Vagina (tissue), 2 donors: ENCODE results near the gene COMMD3. TPM values are rescaled to one million over a fixed set of nuclear protein-coding genes. Genes with fewer than 3 reads are reported as not detected.
A peak's percentile ranks its signal among the peaks of the same experiment; 100 is the strongest.

Experiments
- DNase-seq, 2 donors: peaks; one replicate each; pipeline ENCODE4 v3.0.0-alpha.2; 2017; ENCODE audit errors: extremely low spot score in 2 of 2
- H3K27ac ChIP-seq: fragments of 200-600 bp; sonication (generic); one replicate; pipeline ENCODE4 v1.5.1; 2019
- H3K27me3 ChIP-seq: fragments of 200-600 bp; sonication (generic); one replicate; pipeline ENCODE4 v1.5.1; 2019
- H3K36me3 ChIP-seq, 2 donors: fragments of 200-600 bp; sonication (generic); one replicate each; pipeline ENCODE4 v1.5.1; 2017 to 2019
- H3K4me1 ChIP-seq: fragments of 200-600 bp; sonication (generic); one replicate; pipeline ENCODE4 v1.5.1; 2019
- H3K4me3 ChIP-seq, 2 donors: fragments of 200-600 bp; sonication (generic); 1 replicate in 1 of 2; 2 replicates in 1 of 2; pipeline ENCODE4 v1.5.1; 2016 to 2019
- H3K9me3 ChIP-seq: fragments of 200-600 bp; sonication (generic); one replicate; pipeline ENCODE4 v1.5.1; 2019
- POLR2A ChIP-seq, 2 donors: fragments of 450-650 bp; IDR thresholded peaks; one replicate each; pipeline ENCODE4 v1.6.1; 2017; ENCODE audit warnings: antibody characterized with exemption in 2 of 2, mild to moderate bottlenecking in 2 of 2, moderate library complexity in 2 of 2
- POLR2AphosphoS5 ChIP-seq, 2 donors: sonication (generic); formaldehyde crosslinking; IDR thresholded peaks; one replicate each; pipeline ENCODE4 v1.9.0; 2017; ENCODE audit warnings: antibody characterized with exemption in 2 of 2, mild to moderate bottlenecking in 2 of 2, low read depth in 1 of 2; ENCODE audit not compliant: insufficient read depth in 1 of 2
- intact Hi-C: fragments of 100-400 bp; cut with DNase I; formaldehyde crosslinking; loops from one replicate; pipeline ENCODE4 v1.15.1; 2023
- total RNA-seq: library from RNA; depleted of rRNA; stranded (reverse); fragments of >200 nt; gene quantifications from one replicate; pipeline ENCODE4 v1.2.3, GENCODE V29; 2016
- TF ChIP-seq, protein P1 (sequence below), 3 experiments: fragments of 450-650 bp in 2 of 3; fragments of 200-600 bp in 1 of 3; sonication (generic) in 1 of 3; IDR thresholded peaks; one replicate each; pipeline ENCODE4 v1.5.1; 2017 to 2019; ENCODE audit warnings: antibody characterized with exemption in 3 of 3, mild to moderate bottlenecking in 2 of 3, moderate library complexity in 2 of 3

The COMMD3 gene
- total RNA-seq, 1 donor from 2014 or later, result 27.0 TPM

DNA sequence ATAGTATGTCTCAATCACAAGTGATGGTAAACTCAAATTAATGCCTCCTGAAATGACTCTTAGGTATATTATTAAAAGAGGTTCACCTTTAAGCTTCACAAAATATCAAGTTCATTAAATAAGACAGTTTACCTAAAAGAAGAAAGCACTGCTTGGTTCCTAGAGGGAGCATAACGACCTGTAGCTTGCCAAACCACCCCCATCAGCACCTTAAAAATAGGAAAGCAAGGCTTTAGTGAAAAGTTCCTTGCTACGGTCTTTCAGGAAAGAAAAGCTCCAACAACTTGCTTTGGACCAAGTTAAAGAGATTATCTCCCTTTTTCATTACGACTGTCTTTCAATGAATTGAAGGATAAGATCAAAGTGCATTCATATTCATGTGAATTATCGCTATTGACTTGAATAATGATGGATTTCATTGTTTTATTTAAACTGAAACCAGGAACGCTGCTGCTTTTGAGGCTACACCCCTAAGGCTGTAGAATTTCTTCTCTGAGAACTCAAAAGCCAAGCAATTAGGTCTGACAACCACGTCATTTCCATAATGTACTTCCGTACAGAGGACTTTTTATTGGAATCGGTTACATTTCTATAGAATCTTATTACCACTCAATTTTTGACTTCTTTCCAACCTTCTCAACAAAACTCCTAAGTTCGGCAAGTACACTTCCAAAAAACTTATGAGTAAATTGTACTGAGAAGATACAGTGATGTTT is 22.2 kb downstream of the COMMD3 start:
- intact Hi-C loops, result no loop called here
- H3K9me3 ChIP-seq, result no peaks in the 10 kb centered on the region
- DNase-seq, result no peak
- no peaks in the 10 kb centered on the region for H3K36me3 ChIP-seq
- H3K27me3 ChIP-seq, result peaks cover 40% of the 10 kb centered on the region
- H3K27ac ChIP-seq, result no peak overlapping the region
- H3K4me3 ChIP-seq, result no peak overlapping the region
- TF ChIP-seq, protein P1, sequence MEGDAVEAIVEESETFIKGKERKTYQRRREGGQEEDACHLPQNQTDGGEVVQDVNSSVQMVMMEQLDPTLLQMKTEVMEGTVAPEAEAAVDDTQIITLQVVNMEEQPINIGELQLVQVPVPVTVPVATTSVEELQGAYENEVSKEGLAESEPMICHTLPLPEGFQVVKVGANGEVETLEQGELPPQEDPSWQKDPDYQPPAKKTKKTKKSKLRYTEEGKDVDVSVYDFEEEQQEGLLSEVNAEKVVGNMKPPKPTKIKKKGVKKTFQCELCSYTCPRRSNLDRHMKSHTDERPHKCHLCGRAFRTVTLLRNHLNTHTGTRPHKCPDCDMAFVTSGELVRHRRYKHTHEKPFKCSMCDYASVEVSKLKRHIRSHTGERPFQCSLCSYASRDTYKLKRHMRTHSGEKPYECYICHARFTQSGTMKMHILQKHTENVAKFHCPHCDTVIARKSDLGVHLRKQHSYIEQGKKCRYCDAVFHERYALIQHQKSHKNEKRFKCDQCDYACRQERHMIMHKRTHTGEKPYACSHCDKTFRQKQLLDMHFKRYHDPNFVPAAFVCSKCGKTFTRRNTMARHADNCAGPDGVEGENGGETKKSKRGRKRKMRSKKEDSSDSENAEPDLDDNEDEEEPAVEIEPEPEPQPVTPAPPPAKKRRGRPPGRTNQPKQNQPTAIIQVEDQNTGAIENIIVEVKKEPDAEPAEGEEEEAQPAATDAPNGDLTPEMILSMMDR (IDR thresholded peaks at IDR 0.05), result no peak
- H3K4me1 ChIP-seq, result peaks cover 37% of the 10 kb centered on the region

DNA sequence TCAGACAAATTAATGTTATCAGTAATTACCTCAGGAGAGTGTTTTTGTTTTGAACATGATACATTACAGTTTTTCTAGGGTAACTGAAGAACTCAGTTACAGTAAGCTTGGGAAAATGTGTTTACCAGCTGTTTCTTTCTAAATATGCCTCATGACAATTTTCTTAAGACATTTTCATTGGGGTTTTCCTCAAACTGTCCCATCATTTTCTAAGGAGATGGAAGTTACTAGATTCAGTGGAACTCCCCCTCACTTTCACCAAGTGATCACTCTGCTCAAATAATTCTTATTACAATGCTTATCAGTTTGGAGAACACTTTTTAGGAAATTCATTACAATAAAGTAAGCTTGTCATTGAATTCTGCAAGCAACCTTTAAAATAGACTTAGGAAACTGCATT is 22.7 kb downstream of the COMMD3 start:
- H3K36me3 ChIP-seq, result no peaks in the 10 kb centered on the region
- no peak for DNase-seq
- peaks cover 37% of the 10 kb centered on the region for H3K4me1 ChIP-seq
- intact Hi-C loops, result no loop called here
- H3K9me3 ChIP-seq, result no peaks in the 10 kb centered on the region
- TF ChIP-seq, protein P1 (IDR thresholded peaks at IDR 0.05), result no peak
- H3K4me3 ChIP-seq, result no peak overlapping the region
- H3K27ac ChIP-seq, result no peak overlapping the region
- peaks cover 40% of the 10 kb centered on the region for H3K27me3 ChIP-seq

DNA sequence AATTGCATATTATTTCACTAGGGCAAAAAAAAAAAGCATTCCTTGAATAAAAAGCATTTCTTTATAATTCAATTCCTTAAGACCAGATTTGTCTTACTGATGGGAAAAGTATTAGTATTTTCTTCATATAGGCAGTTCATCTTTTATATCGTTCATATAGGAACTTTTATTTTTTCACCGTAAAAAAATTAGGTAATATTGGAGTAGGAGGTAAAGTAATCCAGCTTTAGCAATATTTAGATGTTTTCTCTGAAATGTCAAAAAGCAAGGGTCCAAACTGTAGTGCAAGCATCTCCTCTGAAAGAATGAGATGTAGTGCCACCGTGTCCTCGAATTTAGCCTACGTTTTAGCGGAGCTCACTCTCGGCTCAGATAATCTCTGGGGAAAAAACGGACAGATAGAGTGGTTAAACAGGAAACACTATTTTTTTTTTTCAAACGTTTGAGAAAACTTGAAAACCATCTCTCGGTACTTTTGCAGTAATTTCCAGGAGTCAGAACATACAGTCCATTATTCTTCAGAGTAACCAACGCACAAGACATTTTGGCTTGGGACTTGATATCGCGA is 23.7 kb downstream of the COMMD3 start:
- no peaks in the 10 kb centered on the region for H3K9me3 ChIP-seq
- DNase-seq, result no peak
- TF ChIP-seq, protein P1 (IDR thresholded peaks at IDR 0.05), result no peak
- no peak for TF ChIP-seq POLR2AphosphoS5 (IDR thresholded peaks at IDR 0.05; ENCODE audit: insufficient read depth in 1 of 2, low read depth in 1 of 2)
- TF ChIP-seq POLR2A (IDR thresholded peaks at IDR 0.05), result no peak
- H3K4me1 ChIP-seq, result peaks cover 29% of the 10 kb centered on the region
- H3K27me3 ChIP-seq, result peaks cover 36% of the 10 kb centered on the region
- no peaks in the 10 kb centered on the region for H3K36me3 ChIP-seq
- H3K4me3 ChIP-seq, result peak overlapping the region; percentile 75 to 91
- peak overlapping the region; percentile 77 for H3K27ac ChIP-seq
- intact Hi-C loops, result loop anchor here (5.0 to 10.0 kb wide), 5 partner anchors 88 to 845 kb away; partner anchors contain the start of genes DNAJC1 and MSRB2

DNA sequence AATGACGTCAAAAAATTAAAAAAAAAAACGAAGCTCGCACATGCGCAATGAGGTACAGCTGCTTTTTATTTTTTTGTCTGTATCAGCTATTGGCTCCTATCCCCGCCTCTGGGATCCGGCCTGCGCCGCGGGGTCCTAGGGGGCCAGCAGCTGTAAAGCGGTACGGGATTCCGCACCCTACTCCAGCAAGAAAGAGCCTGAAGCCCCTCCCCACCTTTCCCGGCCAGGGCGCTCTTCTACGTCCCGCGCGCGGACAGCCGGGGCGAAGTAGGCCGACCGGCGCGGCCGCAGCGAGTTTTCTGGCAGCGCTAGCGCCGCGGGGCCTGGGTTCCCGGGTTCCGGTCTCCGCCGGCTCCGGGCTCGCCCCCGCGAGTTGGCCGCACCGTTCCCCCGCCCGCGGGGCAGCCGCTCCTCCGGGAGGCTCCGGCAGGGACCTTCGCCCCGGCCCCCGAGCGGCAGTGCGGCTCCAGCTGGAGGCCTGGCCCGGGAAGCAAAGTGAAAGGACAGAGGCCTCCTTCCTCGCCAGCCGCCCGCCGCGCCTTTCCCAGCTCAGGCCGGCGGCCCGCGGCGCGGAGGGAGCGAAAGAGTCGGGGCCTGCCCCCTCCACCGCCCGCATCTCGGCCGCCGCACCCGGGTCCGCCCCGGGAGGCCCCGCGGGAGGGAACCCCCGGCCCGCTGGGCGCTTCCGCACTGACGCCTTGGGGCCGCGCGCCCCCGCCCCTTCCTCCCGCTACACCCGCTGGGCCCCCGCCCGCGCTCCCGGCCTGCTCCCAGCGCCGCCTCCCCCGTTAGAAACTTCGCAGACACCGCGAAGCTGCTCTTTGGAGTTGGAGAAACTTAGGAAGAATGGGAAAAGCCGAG is 24.4 kb downstream of the COMMD3 start:
- TF ChIP-seq, protein P1 (IDR thresholded peaks at IDR 0.05), result no peak
- TF ChIP-seq POLR2A (IDR thresholded peaks at IDR 0.05) (peak in 1 of 2 donors; percentile 15), POLR2AphosphoS5 (IDR thresholded peaks at IDR 0.05; ENCODE audit: insufficient read depth in 1 of 2, low read depth in 1 of 2) (peak; percentile 83 to 96)
- H3K9me3 ChIP-seq, result no peaks in the 10 kb centered on the region
- peak overlapping the region; percentile 77 for H3K27ac ChIP-seq
- intact Hi-C loops, result loop anchor here (5.0 to 10.0 kb wide), 5 partner anchors 88 to 846 kb away; partner anchors contain the start of genes DNAJC1 and MSRB2
- no peak for DNase-seq
- H3K36me3 ChIP-seq, result no peaks in the 10 kb centered on the region
- peaks cover 27% of the 10 kb centered on the region for H3K4me1 ChIP-seq
- peak overlapping the region; percentile 75 to 91 for H3K4me3 ChIP-seq
- H3K27me3 ChIP-seq, result peaks cover 35% of the 10 kb centered on the region
